GM12891 (cell line): ENCODE data around the gene RARB.

Source experiments
- POLR2A ChIP-seq: IDR thresholded peaks from 2 replicates; pipeline ENCODE4 v1.6.1; 2011; ENCODE audit warnings: low read depth, low read length, control low read depth
- TAF1 ChIP-seq: IDR thresholded peaks from 2 replicates; pipeline ENCODE4 v1.6.1; 2011; ENCODE audit warnings: low read depth, low read length, control low read depth

GRCh38 chr3:25563601-25564000 is 135.5 kb downstream of the RARB start:
- TF ChIP-seq POLR2A (no peak), TAF1 (no peak)
